T-cell (primary cell): ENCODE measurements around the gene CREB3L4. TPM values are rescaled to one million over a fixed set of nuclear protein-coding genes. Genes with fewer than 3 reads are reported as not detected.
A peak's percentile ranks its signal among the peaks of the same experiment; 100 is the strongest.

Experiments used
- ATAC-seq, 4 experiments: fragments of 200-7000 bp in 3 of 4; fragments of 150-1000 bp in 1 of 4; cut with Tn5 transposase; replicated peaks in 1 of 4; 1 replicate in 3 of 4; 2 replicates in 1 of 4; pipeline ENCODE4 v1.10.0; 2021; ENCODE audit warnings: moderate library complexity in 3 of 4, mild to moderate bottlenecking in 2 of 4, moderate number of reproducible peaks in 1 of 4
- CTCF ChIA-PET, 2 donors: fragments of 300-600 bp; sonication (Branson Sonifier 250); formaldehyde crosslinking; loops; one replicate each; lab custom pipeline; 2022; ENCODE audit warnings: antibody characterized with exemption in 2 of 2; lab: Charles Lee
- POLR2A ChIA-PET, 2 donors: fragments of 300-600 bp; sonication (Branson Sonifier 250); formaldehyde crosslinking; loops; one replicate each; lab custom pipeline; 2022; ENCODE audit warnings: antibody characterized with exemption in 2 of 2; lab: Charles Lee
- DNase-seq, 35 experiments: peaks; one replicate each; pipeline versions ENCODE4 v3.0.0 to v3.0.0-alpha.2; 2013 to 2023
- H3K27ac ChIP-seq: one replicate; pipeline ENCODE4 v1.5.1; 2013; ENCODE audit warnings: low read length
- H3K27me3 ChIP-seq, 2 experiments: replicated peaks in 1 of 2; 1 replicate in 1 of 2; 2 replicates in 1 of 2; pipeline versions ENCODE4 v1.6.1 to v1.7.0; 2013; ENCODE audit warnings: low read length in 1 of 2, mixed read lengths in 1 of 2; ENCODE audit not compliant: control insufficient read depth in 2 of 2, insufficient read depth in 2 of 2; ENCODE audit errors: extremely low read depth in 1 of 2
- H3K36me3 ChIP-seq, 2 donors: 1 replicate in 1 of 2; 2 replicates in 1 of 2; pipeline versions ENCODE4 v1.6.1 to v1.7.0; 2013; ENCODE audit warnings: low read length in 1 of 2; ENCODE audit not compliant: control insufficient read depth in 2 of 2, insufficient read depth in 1 of 2; ENCODE audit errors: extremely low read depth in 1 of 2
- H3K4me1 ChIP-seq, 2 experiments: 1 replicate in 1 of 2; 2 replicates in 1 of 2; pipeline versions ENCODE4 v1.6.1 to v1.7.0; 2013; ENCODE audit warnings: low read length in 2 of 2, mixed read lengths in 1 of 2; ENCODE audit not compliant: insufficient read depth in 2 of 2, control insufficient read depth in 1 of 2; ENCODE audit errors: extremely low read depth in 1 of 2
- H3K4me3 ChIP-seq, 2 donors: 1 replicate in 1 of 2; 2 replicates in 1 of 2; pipeline versions ENCODE4 v1.5.1 to v1.7.0; 2013; ENCODE audit warnings: mild to moderate bottlenecking in 2 of 2, low read length in 1 of 2, moderate library complexity in 1 of 2; ENCODE audit not compliant: control insufficient read depth in 1 of 2; ENCODE audit errors: extremely low read depth in 1 of 2
- H3K9me3 ChIP-seq: 2 replicates; pipeline ENCODE4 v1.7.0; 2013
- H3K27ac Mint-ChIP-seq, 2 donors: one replicate each; pipeline ENCODE4 v1.8.0; 2020 to 2021; ENCODE audit warnings: mild to moderate bottlenecking in 2 of 2, mixed read lengths in 2 of 2
- H3K27me3 Mint-ChIP-seq, 2 donors: one replicate each; pipeline ENCODE4 v1.8.0; 2021 to 2022; ENCODE audit warnings: mixed read lengths in 2 of 2
- H3K36me3 Mint-ChIP-seq: one replicate; pipeline ENCODE4 v1.8.0; 2021; ENCODE audit warnings: mixed read lengths
- H3K4me1 Mint-ChIP-seq, 3 donors: one replicate each; pipeline ENCODE4 v1.8.0; 2020 to 2022; ENCODE audit warnings: mixed read lengths in 3 of 3, mild to moderate bottlenecking in 1 of 3
- H3K4me3 Mint-ChIP-seq, 3 donors: one replicate each; pipeline ENCODE4 v1.8.0; 2020 to 2022; ENCODE audit warnings: mild to moderate bottlenecking in 3 of 3, mixed read lengths in 3 of 3, moderate library complexity in 3 of 3
- H3K9me3 Mint-ChIP-seq, 3 donors: one replicate each; pipeline ENCODE4 v1.8.0; 2020 to 2022; ENCODE audit warnings: mixed read lengths in 3 of 3
- WGBS: methylation state at CpG from one replicate; pipeline ENCODE4 v1.1.5; 2013; ENCODE audit warnings: missing lambda C conversion rate; ENCODE audit not compliant: insufficient coverage; 5-methylcytosine and 5-hydroxymethylcytosine counted together
- total RNA-seq, 35 experiments: library from RNA in 6 of 35; stranded (reverse) in 6 of 35; fragments of 120-200 nt in 1 of 35; gene quantifications; one replicate each; pipeline versions ENCODE4 v1.2.1 to v1.2.4 and lab custom pipeline; 2013 to 2026

CREB3L4 gene, protein sequence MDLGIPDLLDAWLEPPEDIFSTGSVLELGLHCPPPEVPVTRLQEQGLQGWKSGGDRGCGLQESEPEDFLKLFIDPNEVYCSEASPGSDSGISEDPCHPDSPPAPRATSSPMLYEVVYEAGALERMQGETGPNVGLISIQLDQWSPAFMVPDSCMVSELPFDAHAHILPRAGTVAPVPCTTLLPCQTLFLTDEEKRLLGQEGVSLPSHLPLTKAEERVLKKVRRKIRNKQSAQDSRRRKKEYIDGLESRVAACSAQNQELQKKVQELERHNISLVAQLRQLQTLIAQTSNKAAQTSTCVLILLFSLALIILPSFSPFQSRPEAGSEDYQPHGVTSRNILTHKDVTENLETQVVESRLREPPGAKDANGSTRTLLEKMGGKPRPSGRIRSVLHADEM
- 1 to 10 TPM; 3.3 to 9.0 (median 6.3) TPM for total RNA-seq
- 6.4 TPM for total RNA-seq (2013)
- total RNA-seq (lab: John Stamatoyannopoulos, UW): 1.2 to 11.4 (median 4.8) reads per million in 29 experiments

GRCh38 chr1:153967107-153967999, at the start of gene CREB3L4:
Gene CREB3L4, plus strand, starts transcription at chr1:153967902. Its CDS starts 624 bp downstream, at chr1:153968526.
- Mint-ChIP-seq H3K27ac (peak within 1 kb of the TSS; percentile 97 to 98), H3K4me1 (peaks cover 48 to 67% (median 53%) of the 10 kb centered on the region in 3 donors), H3K9me3 (no peaks in the 10 kb centered on the region), H3K27me3 (no peaks in the 10 kb centered on the region), H3K4me3 (peak within 1 kb of the TSS; percentile 86 to 95 (median 92)), H3K36me3 (no peaks in the 10 kb centered on the region)
- no peaks in the 10 kb centered on the region for H3K27me3 ChIP-seq
- peaks cover 0 to 2% of the 10 kb centered on the region in 2 donors for H3K36me3 ChIP-seq
- no peaks in the 10 kb centered on the region for H3K9me3 ChIP-seq
- ATAC-seq (peak; percentile 85 to 87 (median 86)), DNase-seq (peak; percentile 69 to 94 (median 84))
- H3K4me3 ChIP-seq: peak within 1 kb of the TSS; percentile 78 to 91
- under 1% methylated on average over 59 of the region's 60 CpGs for WGBS
- POLR2A ChIA-PET: interaction anchor here (0.5 to 2.2 kb wide), 9 partner anchors 10 to 322 kb away, joined by 3 to 8 read pairs (median 5); partner anchors contain the start of genes JTB (in 2 of the 2) and SLC27A3 (in 1 of the 2)
- peaks cover 20 to 53% of the 10 kb centered on the region in 2 experiments for H3K4me1 ChIP-seq
- CTCF ChIA-PET: interaction anchor here (0.5 to 3.8 kb wide), 7 partner anchors 9 to 24 kb away, joined by 3 to 23 read pairs (median 9); partner anchors contain the start of genes JTB (in 2 of the 2), CRTC2 (in 1 of the 2), DENND4B (in 1 of the 2) and RAB13 (in 1 of the 2)
- peak within 1 kb of the TSS; percentile 82 for H3K27ac ChIP-seq

DNA sequence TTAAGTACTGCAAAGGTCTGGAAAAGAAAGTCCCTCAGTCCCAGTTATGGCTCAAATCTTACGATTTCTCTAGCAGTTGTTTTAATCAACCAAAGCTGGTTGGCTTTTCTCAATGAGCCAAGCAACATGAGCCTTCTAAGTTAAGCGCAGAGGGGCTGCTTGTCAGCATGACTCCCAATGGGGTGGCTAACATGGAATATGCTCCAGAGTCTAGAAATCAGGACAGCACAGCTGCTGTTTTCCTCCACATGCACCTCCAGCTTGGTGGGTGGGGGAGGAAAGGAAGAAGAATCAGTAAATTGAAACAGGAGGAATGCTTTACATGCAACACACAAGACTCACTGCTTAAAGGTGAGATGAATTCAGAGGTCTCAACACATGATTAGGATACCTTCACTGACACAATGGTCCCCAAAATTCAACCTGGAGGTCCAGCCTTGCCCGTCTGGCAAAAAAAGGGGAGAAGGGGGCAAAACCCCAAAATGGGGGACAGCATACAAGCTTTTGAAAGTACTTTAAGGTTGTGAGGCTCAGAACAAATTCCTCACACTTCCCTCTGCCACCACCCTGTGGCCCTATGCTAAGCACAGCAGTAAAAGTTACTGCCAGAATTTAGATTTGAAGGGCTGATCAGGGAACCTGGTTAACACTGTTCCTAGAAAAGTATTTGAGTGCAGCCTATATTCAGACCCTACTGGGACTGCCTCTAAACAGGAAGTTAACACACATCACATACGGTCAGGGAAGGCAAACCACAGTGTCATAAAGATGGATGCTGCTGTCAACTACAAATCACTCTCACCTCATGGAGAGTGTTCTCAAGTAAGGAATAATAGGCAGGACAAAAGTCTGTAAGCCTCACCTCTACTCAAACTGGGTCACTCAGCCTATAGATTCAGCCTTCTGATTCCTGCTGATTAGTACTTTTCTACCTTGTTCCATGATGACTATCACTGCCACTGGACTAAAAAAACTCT, 47.5 kb upstream of the CREB3L4 start:
- Mint-ChIP-seq H3K9me3 (no peaks in the 10 kb centered on the region), H3K27ac (peak overlapping the region; percentile 73 to 77), H3K27me3 (peaks cover 0 to 1% of the 10 kb centered on the region in 2 donors), H3K4me1 (peaks cover 52 to 70% (median 69%) of the 10 kb centered on the region in 3 donors), H3K4me3 (peak overlapping the region; percentile 90 to 96 (median 91)), H3K36me3 (peaks cover 11% of the 10 kb centered on the region)
- Histone ChIP-seq H3K4me1 (peaks cover 36 to 47% of the 10 kb centered on the region in 2 experiments), H3K9me3 (no peaks in the 10 kb centered on the region), H3K27me3 (no peaks in the 10 kb centered on the region), H3K27ac (peak overlapping the region; percentile 46), H3K4me3 (peak overlapping the region in 1 of 2 donors; percentile 35), H3K36me3 (peaks cover 0 to 14% of the 10 kb centered on the region in 2 donors)
- CTCF ChIA-PET: interaction anchor here in 1 of 2 donors (0.6 to 2.9 kb wide), 6 partner anchors 10 to 189 kb away, joined by 3 to 10 read pairs (median 5); partner anchors contain the start of gene RAB13
- WGBS: no CpG with 5 or more reads among the region's 4 CpGs
- DNase-seq (peak in 9 of 35 experiments; percentile 8 to 59 (median 18)), ATAC-seq (no peak)
- POLR2A ChIA-PET: interaction anchor here (0.5 to 0.9 kb wide), 4 partner anchors 23 to 93 kb away, joined by 3 to 14 read pairs (median 7); no protein-coding TSS in a partner anchor

- H3K9me3 ChIP-seq: no peaks in the 10 kb centered on the region
- H3K36me3 Mint-ChIP-seq: peaks cover 10% of the 10 kb centered on the region
- H3K27ac Mint-ChIP-seq: peak overlapping the region; percentile 73 to 77
- peak overlapping the region; percentile 69 to 75 for H3K4me3 ChIP-seq
- DNase-seq: no peak
- 10% methylated on average over 2 of the region's 3 CpGs for WGBS
- H3K4me3 Mint-ChIP-seq: peak overlapping the region; percentile 90 to 96 (median 91)
- H3K27me3 Mint-ChIP-seq: peaks cover 0 to 1% of the 10 kb centered on the region in 2 donors
- no peak for ATAC-seq
- peaks cover 0 to 11% of the 10 kb centered on the region in 2 donors for H3K36me3 ChIP-seq
- no peaks in the 10 kb centered on the region for H3K9me3 Mint-ChIP-seq
- H3K27me3 ChIP-seq: no peaks in the 10 kb centered on the region
- peak overlapping the region; percentile 46 for H3K27ac ChIP-seq
- H3K4me1 Mint-ChIP-seq: peaks cover 44 to 63% (median 60%) of the 10 kb centered on the region in 3 donors
- CTCF ChIA-PET: interaction anchor here (0.5 to 2.9 kb wide), 9 partner anchors 22 to 412 kb away, joined by 3 to 10 read pairs (median 3); partner anchors contain the start of genes DENND4B (in 1 of the 2) and RAB13 (in 1 of the 2)
- POLR2A ChIA-PET: interaction anchor here (0.5 to 0.9 kb wide), 5 partner anchors 22 to 286 kb away, joined by 3 to 14 read pairs (median 3); no protein-coding TSS in a partner anchor
- peaks cover 35 to 42% of the 10 kb centered on the region in 2 experiments for H3K4me1 ChIP-seq
Measured at GRCh38 chr1:153921080-153921802, 46.5 kb upstream of the CREB3L4 start.

DNA sequence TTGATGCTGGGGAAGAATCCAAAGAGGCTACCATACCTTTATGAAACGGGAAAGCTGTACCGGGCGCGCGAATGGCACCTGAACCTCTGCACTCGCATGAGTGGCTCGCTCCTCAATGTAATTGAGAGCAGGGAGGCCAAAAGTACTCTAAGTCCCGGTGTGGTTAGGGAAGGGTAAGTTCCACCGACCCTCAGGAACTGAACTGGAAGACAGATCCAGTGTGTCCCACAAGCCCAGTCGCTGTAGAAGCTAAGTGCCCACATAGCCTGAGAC, 46.0 kb upstream of the CREB3L4 start:
- no peak for ATAC-seq
- POLR2A ChIA-PET: interaction anchor here in 1 of 2 donors (0.5 to 0.6 kb wide), 2 partner anchors 68 to 287 kb away, joined by 3 to 13 read pairs; no protein-coding TSS in a partner anchor
- Mint-ChIP-seq H3K36me3 (peaks cover 8% of the 10 kb centered on the region), H3K9me3 (no peaks in the 10 kb centered on the region), H3K4me1 (peaks cover 43 to 60% (median 58%) of the 10 kb centered on the region in 3 donors), H3K27ac (peak overlapping the region; percentile 73 to 77), H3K4me3 (peak overlapping the region; percentile 90 to 96 (median 91)), H3K27me3 (peaks cover 0 to 1% of the 10 kb centered on the region in 2 donors)
- peaks cover 33 to 41% of the 10 kb centered on the region in 2 experiments for H3K4me1 ChIP-seq
- no peaks in the 10 kb centered on the region for H3K27me3 ChIP-seq
- no peaks in the 10 kb centered on the region for H3K9me3 ChIP-seq
- H3K27ac ChIP-seq: peak overlapping the region; percentile 46
- H3K36me3 ChIP-seq: peaks cover 0 to 11% of the 10 kb centered on the region in 2 donors
- no CpG with 5 or more reads among the region's 10 CpGs for WGBS
- H3K4me3 ChIP-seq: peak overlapping the region; percentile 69 to 75
- peak in 1 of 35 experiments; percentile 13 for DNase-seq
- CTCF ChIA-PET: interaction anchor here (0.5 to 2.9 kb wide), 6 partner anchors 23 to 411 kb away, joined by 3 to 10 read pairs (median 4); partner anchors contain the start of genes DENND4B (in 1 of the 2) and RAB13 (in 1 of the 2)
